Mesenchymal stem cell (in vitro differentiated cells and primary cell): ENCODE data around the gene CCNJL.

Experiments used
- DNase-seq: peaks from one replicate; pipeline ENCODE4 v3.0.0-alpha.2; 2013
- H2AFZ ChIP-seq: one replicate; pipeline ENCODE4 v1.6.1; 2013; ENCODE audit warnings: low read depth, mild to moderate bottlenecking, control low read depth, inconsistent platforms, low read length, moderate library complexity
- H2AK5ac ChIP-seq: 2 replicates; pipeline ENCODE4 v1.6.1; 2013; ENCODE audit warnings: low read length, moderate library complexity, mild to moderate bottlenecking, inconsistent platforms; ENCODE audit not compliant: severe bottlenecking
- H2BK120ac ChIP-seq: one replicate; pipeline ENCODE4 v1.6.1; 2013; ENCODE audit warnings: low read depth, mild to moderate bottlenecking, inconsistent platforms, low read length, moderate library complexity
- H2BK12ac ChIP-seq, 2 experiments: one replicate each; pipeline ENCODE4 v1.6.1; 2013; ENCODE audit warnings: inconsistent platforms in 2 of 2, low read length in 2 of 2, mild to moderate bottlenecking in 2 of 2, moderate library complexity in 2 of 2, control low read depth in 1 of 2
- H2BK15ac ChIP-seq: one replicate; pipeline ENCODE4 v1.6.1; 2013; ENCODE audit warnings: mild to moderate bottlenecking, low read depth, inconsistent platforms; ENCODE audit not compliant: poor library complexity, severe bottlenecking
- H2BK5ac ChIP-seq: 2 replicates; pipeline ENCODE4 v1.6.1; 2013; ENCODE audit warnings: low read depth, mild to moderate bottlenecking, low read length, control low read depth, inconsistent platforms; ENCODE audit not compliant: poor library complexity, severe bottlenecking
- H3K14ac ChIP-seq, 2 experiments: one replicate each; pipeline ENCODE4 v1.6.1; 2013; ENCODE audit warnings: inconsistent platforms in 2 of 2, low read length in 2 of 2, control low read depth in 1 of 2, mild to moderate bottlenecking in 1 of 2, moderate library complexity in 1 of 2
- H3K18ac ChIP-seq, 2 experiments: one replicate each; pipeline ENCODE4 v1.6.1; 2013; ENCODE audit warnings: inconsistent platforms in 2 of 2, low read length in 2 of 2, control low read depth in 1 of 2, low read depth in 1 of 2, mild to moderate bottlenecking in 1 of 2
- H3K23ac ChIP-seq, 2 experiments: one replicate each; pipeline ENCODE4 v1.6.1; 2013; ENCODE audit warnings: inconsistent platforms in 2 of 2, low read length in 2 of 2, mild to moderate bottlenecking in 2 of 2, moderate library complexity in 2 of 2, control low read depth in 1 of 2
- H3K27ac ChIP-seq: 2 replicates; pipeline ENCODE4 v1.5.1; 2013; ENCODE audit warnings: mild to moderate bottlenecking, moderate library complexity, low read length, control low read depth, inconsistent platforms; ENCODE audit not compliant: poor library complexity, severe bottlenecking
- H3K27me3 ChIP-seq, 2 experiments: 2 replicates each; pipeline versions ENCODE4 v1.6.1 to v1.7.0; 2013; ENCODE audit warnings: low read length in 2 of 2, mild to moderate bottlenecking in 2 of 2, moderate library complexity in 2 of 2, control low read depth in 1 of 2, inconsistent platforms in 1 of 2; ENCODE audit not compliant: control insufficient read depth in 1 of 2, insufficient read depth in 1 of 2
- H3K36me3 ChIP-seq, 2 experiments: 2 replicates each; pipeline versions ENCODE4 v1.6.1 to v1.7.0; 2013; ENCODE audit warnings: low read length in 2 of 2, control low read depth in 1 of 2, inconsistent platforms in 1 of 2, low read depth in 1 of 2, mild to moderate bottlenecking in 1 of 2; ENCODE audit not compliant: insufficient read depth in 2 of 2, control insufficient read depth in 1 of 2
- H3K4ac ChIP-seq, 2 experiments: one replicate each; pipeline ENCODE4 v1.6.1; 2013; ENCODE audit warnings: inconsistent platforms in 2 of 2, low read length in 2 of 2, mild to moderate bottlenecking in 2 of 2, moderate library complexity in 2 of 2, control low read depth in 1 of 2, low read depth in 1 of 2
- H3K4me1 ChIP-seq: 2 replicates; pipeline ENCODE4 v1.6.1; 2013; ENCODE audit warnings: low read depth, low read length, control low read depth; ENCODE audit not compliant: control insufficient read depth, insufficient read depth
- H3K4me2 ChIP-seq: 2 replicates; pipeline ENCODE4 v1.6.1; 2013; ENCODE audit warnings: low read length, mild to moderate bottlenecking, inconsistent platforms; ENCODE audit not compliant: poor library complexity, severe bottlenecking
- H3K4me3 ChIP-seq, 2 experiments: 2 replicates each; pipeline versions ENCODE4 v1.5.1 to v1.7.0; 2013; ENCODE audit warnings: low read length in 2 of 2, mild to moderate bottlenecking in 2 of 2, control low read depth in 1 of 2, low read depth in 1 of 2; ENCODE audit not compliant: insufficient read depth in 1 of 2
- H3K79me1 ChIP-seq: replicated peaks from 2 replicates; pipeline ENCODE4 v1.6.1; 2013; ENCODE audit warnings: mild to moderate bottlenecking, control low read depth, low read length, inconsistent platforms; ENCODE audit not compliant: poor library complexity, severe bottlenecking
- H3K9ac ChIP-seq: 2 replicates; pipeline ENCODE4 v1.7.0; 2013; ENCODE audit warnings: mild to moderate bottlenecking, low read length, moderate library complexity
- H3K9me3 ChIP-seq: 2 replicates; pipeline ENCODE4 v1.7.0; 2013; ENCODE audit warnings: mild to moderate bottlenecking, low read length; ENCODE audit not compliant: control insufficient read depth
- H4K8ac ChIP-seq: one replicate; pipeline ENCODE4 v1.6.1; 2013; ENCODE audit warnings: inconsistent platforms, mild to moderate bottlenecking, low read length, moderate library complexity
- H4K91ac ChIP-seq: one replicate; pipeline ENCODE4 v1.6.1; 2013; ENCODE audit warnings: mild to moderate bottlenecking, low read length, inconsistent platforms
- WGBS: methylation state at CpG from one replicate; pipeline ENCODE4 v1.1.7; 2013; ENCODE audit warnings: mixed read lengths; 5-methylcytosine and 5-hydroxymethylcytosine counted together

Gene CCNJL

GRCh38 chr5:160286947-160287346 is 25.4 kb downstream of the CCNJL start:
- Histone ChIP-seq H2AK5ac (no peak overlapping the region), H3K14ac (no peak overlapping the region), H3K36me3 (peaks cover 0 to 5% of the 10 kb centered on the region in 2 experiments), H3K27me3 (peaks cover 0 to 36% of the 10 kb centered on the region in 2 experiments), H2BK15ac (peak overlapping the region; percentile 49), H2AFZ (no peak overlapping the region), H3K4me3 (no peak overlapping the region), H4K91ac (no peak overlapping the region), H3K18ac (peak overlapping the region; percentile 25 to 72), H3K79me1 (peaks cover 36% of the 10 kb centered on the region), H3K27ac (peak overlapping the region; percentile 5), H2BK120ac (no peak overlapping the region), H3K4me2 (no peak overlapping the region), H2BK12ac (peak overlapping the region; percentile 27 to 38), H3K23ac (no peak overlapping the region), H3K4me1 (peaks cover 10% of the 10 kb centered on the region), H2BK5ac (no peak overlapping the region), H3K9ac (no peak overlapping the region), H3K4ac (no peak overlapping the region), H4K8ac (peak overlapping the region; percentile 61), H3K9me3 (no peaks in the 10 kb centered on the region)
- DNase-seq = no peak
- WGBS = 84% methylated on average over 6 of the region's 6 CpGs

GRCh38 chr5:160285316-160285715 is 27.0 kb downstream of the CCNJL start:
- Histone ChIP-seq H4K91ac (no peak overlapping the region), H3K27me3 (peaks cover 0 to 36% of the 10 kb centered on the region in 2 experiments), H2AFZ (no peak overlapping the region), H2BK12ac (no peak overlapping the region), H3K18ac (no peak overlapping the region), H2BK120ac (no peak overlapping the region), H2AK5ac (no peak overlapping the region), H3K9me3 (no peaks in the 10 kb centered on the region), H4K8ac (no peak overlapping the region), H2BK15ac (no peak overlapping the region), H3K4ac (no peak overlapping the region), H3K79me1 (peaks cover 30% of the 10 kb centered on the region), H3K14ac (no peak overlapping the region), H3K27ac (no peak overlapping the region), H3K23ac (no peak overlapping the region), H3K9ac (no peak overlapping the region), H3K4me2 (no peak overlapping the region), H3K36me3 (peaks cover 0 to 9% of the 10 kb centered on the region in 2 experiments), H3K4me3 (no peak overlapping the region), H3K4me1 (peaks cover 10% of the 10 kb centered on the region), H2BK5ac (no peak overlapping the region)
- 100% methylated on average over 2 of the region's 2 CpGs for WGBS
- DNase-seq = no peak

- H3K9me3 ChIP-seq = no peaks in the 10 kb centered on the region
- H3K18ac ChIP-seq = no peak overlapping the region
- H3K4ac ChIP-seq = no peak overlapping the region
- H3K4me1 ChIP-seq = peaks cover 10% of the 10 kb centered on the region
- H3K4me2 ChIP-seq = no peak overlapping the region
- H4K8ac ChIP-seq = no peak overlapping the region
- peaks cover 32% of the 10 kb centered on the region for H3K79me1 ChIP-seq
- peaks cover 0 to 17% of the 10 kb centered on the region in 2 experiments for H3K36me3 ChIP-seq
- no peak overlapping the region for H2AFZ ChIP-seq
- no peak overlapping the region for H3K23ac ChIP-seq
- no peak overlapping the region for H2BK120ac ChIP-seq
- WGBS = 92% methylated on average over 2 of the region's 4 CpGs
- H3K4me3 ChIP-seq = no peak overlapping the region
- H3K27ac ChIP-seq = no peak overlapping the region
- no peak overlapping the region for H2BK12ac ChIP-seq
- H3K9ac ChIP-seq = no peak overlapping the region
- no peak overlapping the region for H4K91ac ChIP-seq
- H3K14ac ChIP-seq = no peak overlapping the region
- peaks cover 0 to 34% of the 10 kb centered on the region in 2 experiments for H3K27me3 ChIP-seq
- H2BK15ac ChIP-seq = peak overlapping the region; percentile 17
- no peak overlapping the region for H2BK5ac ChIP-seq
- no peak for DNase-seq
- H2AK5ac ChIP-seq = no peak overlapping the region
These were observed 28.0 kb downstream of the CCNJL start for GRCh38 chr5:160284291-160284873.

- Histone ChIP-seq H4K91ac (no peak overlapping the region), H3K18ac (no peak overlapping the region), H3K14ac (no peak overlapping the region), H3K79me1 (peaks cover 26% of the 10 kb centered on the region), H2AFZ (no peak overlapping the region), H2AK5ac (no peak overlapping the region), H3K4me3 (no peak overlapping the region), H3K27me3 (peaks cover 0 to 11% of the 10 kb centered on the region in 2 experiments), H4K8ac (no peak overlapping the region), H3K4me2 (no peak overlapping the region), H2BK120ac (no peak overlapping the region), H3K4me1 (no peaks in the 10 kb centered on the region), H2BK12ac (no peak overlapping the region), H3K9ac (no peak overlapping the region), H2BK5ac (no peak overlapping the region), H2BK15ac (no peak overlapping the region), H3K27ac (no peak overlapping the region), H3K23ac (no peak overlapping the region), H3K9me3 (no peaks in the 10 kb centered on the region), H3K36me3 (peaks cover 0 to 29% of the 10 kb centered on the region in 2 experiments), H3K4ac (no peak overlapping the region)
- DNase-seq = no peak
- 100% methylated on average over 1 of the region's 2 CpGs for WGBS
These were observed 31.1 kb downstream of the CCNJL start for GRCh38 chr5:160281275-160281674.
